T-helper 2 cell treated with Interferon-gamma antibody and Interleukin-4, amounts not matched to agents 5 μg/mL and 100 μg/mL, for 36 hours (primary cell): Measurements from ENCODE around the gene ZCCHC3.
A peak's percentile ranks its signal among the peaks of the same experiment; 100 is the strongest.
"Not testable (repeated sequence)": the region's sequence is repeated elsewhere in the genome, so short reads cannot be mapped to it uniquely, and the experiment has no call there.

Experiments
- DNase-seq: peaks from one replicate; pipeline ENCODE4 v3.0.0; 2021; ENCODE audit warnings: low spot score
- H3K27ac Mint-ChIP-seq: one replicate; pipeline ENCODE4 v1.8.0; 2021; ENCODE audit warnings: mild to moderate bottlenecking, mixed read lengths
- H3K27me3 Mint-ChIP-seq: one replicate; pipeline ENCODE4 v1.8.0; 2021; ENCODE audit warnings: low read depth, mixed read lengths
- H3K36me3 Mint-ChIP-seq: one replicate; pipeline ENCODE4 v1.8.0; 2021; ENCODE audit warnings: low read depth, mixed read lengths
- H3K4me1 Mint-ChIP-seq: one replicate; pipeline ENCODE4 v1.8.0; 2021; ENCODE audit warnings: low read depth, mixed read lengths
- H3K4me3 Mint-ChIP-seq: one replicate; pipeline ENCODE4 v1.8.0; 2022; ENCODE audit warnings: mild to moderate bottlenecking, moderate library complexity, mixed read lengths
- H3K9me3 Mint-ChIP-seq: one replicate; pipeline ENCODE4 v1.8.0; 2021; ENCODE audit warnings: mixed read lengths

Gene ZCCHC3, protein sequence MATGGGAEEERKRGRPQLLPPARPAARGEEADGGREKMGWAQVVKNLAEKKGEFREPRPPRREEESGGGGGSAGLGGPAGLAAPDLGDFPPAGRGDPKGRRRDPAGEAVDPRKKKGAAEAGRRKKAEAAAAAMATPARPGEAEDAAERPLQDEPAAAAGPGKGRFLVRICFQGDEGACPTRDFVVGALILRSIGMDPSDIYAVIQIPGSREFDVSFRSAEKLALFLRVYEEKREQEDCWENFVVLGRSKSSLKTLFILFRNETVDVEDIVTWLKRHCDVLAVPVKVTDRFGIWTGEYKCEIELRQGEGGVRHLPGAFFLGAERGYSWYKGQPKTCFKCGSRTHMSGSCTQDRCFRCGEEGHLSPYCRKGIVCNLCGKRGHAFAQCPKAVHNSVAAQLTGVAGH

DNA sequence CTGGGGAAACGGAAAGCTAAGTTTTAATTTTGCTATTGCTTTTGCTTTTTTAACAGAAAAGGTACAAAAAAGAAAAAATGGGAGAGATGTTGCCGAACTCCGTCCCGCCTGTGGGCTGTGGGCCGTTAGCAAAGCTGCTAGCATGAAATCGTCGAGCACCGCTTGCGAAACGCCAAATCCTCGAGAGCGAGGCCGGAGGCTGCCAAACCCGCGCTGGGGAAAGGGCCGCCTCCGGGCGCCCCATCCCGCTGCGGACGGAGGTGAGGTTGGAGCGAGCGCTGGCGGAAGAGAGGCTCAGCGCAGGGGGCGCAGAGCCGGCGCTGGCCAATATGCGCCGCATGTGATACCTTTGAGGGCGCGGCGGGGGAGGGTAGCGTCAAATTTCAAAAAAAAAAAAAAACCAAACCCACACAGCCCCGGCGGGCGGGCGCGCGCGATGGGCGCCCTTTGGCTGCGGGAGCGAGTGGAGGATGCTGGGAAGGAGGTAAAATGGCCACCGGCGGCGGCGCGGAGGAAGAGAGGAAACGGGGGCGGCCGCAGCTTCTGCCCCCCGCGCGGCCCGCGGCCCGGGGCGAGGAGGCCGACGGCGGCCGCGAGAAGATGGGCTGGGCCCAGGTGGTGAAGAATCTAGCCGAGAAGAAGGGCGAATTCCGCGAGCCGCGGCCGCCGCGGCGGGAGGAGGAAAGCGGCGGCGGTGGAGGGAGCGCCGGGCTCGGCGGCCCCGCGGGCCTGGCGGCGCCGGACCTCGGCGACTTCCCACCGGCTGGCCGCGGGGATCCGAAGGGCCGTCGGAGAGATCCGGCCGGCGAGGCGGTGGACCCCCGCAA, at the start of gene ZCCHC3:
Gene ZCCHC3, plus strand, starts transcription at position 473 of the 827 bp plus-strand sequence. Its CDS starts 17 bp downstream, at position 490.
- Mint-ChIP-seq H3K9me3 (no peaks in the 10 kb centered on the region), H3K4me1 (peaks cover 38% of the 10 kb centered on the region), H3K27ac (peak within 1 kb of the TSS; percentile 100), H3K27me3 (peaks cover 2% of the 10 kb centered on the region), H3K36me3 (peaks cover 35% of the 10 kb centered on the region), H3K4me3 (peak within 1 kb of the TSS; percentile 97)
- DNase-seq: peak; percentile 88

DNA sequence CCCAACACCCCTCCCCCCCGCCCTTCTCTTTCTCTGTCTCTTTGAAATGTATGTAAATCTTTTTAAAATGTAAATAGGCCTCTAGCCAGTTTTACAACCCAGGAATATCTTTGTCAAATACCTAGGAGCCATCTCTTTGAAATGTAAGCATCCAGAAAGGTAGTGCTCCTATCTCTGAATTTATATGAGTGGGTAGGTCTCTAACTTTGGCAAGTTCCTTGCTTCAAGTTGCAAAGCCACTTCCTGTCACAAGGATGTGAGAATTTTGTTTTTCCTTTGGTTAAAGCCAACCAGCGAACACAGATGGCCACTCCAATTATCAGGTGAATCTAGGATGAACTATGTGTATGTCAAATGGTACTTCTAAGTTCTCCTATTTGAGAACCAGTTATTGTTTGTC, 46.0 kb upstream of the ZCCHC3 start:
- Mint-ChIP-seq H3K4me3 (no peak overlapping the region), H3K4me1 (peaks cover 9% of the 10 kb centered on the region), H3K27ac (no peak overlapping the region), H3K36me3 (no peaks in the 10 kb centered on the region), H3K9me3 (no peaks in the 10 kb centered on the region), H3K27me3 (no peaks in the 10 kb centered on the region)
- no peak for DNase-seq

DNA sequence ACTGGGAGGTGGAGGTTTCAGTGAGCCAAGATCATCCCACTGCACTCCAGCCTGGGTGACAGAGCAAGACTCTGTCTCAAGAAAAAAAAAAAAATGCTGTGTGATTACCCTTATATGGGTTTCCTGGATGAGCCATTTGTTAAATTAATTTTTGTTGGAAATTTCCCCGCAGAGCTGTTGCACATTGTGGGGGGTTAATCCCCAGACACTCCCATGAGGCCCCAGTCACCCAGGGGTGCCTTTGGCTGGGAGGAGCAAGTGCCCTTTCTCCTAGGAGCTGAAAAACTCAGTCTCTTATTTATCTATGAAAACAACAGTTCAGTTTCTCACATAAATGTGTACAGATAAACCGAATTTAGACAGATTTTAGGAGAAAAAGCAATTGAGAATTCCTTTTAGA, 44.6 kb upstream of the ZCCHC3 start:
- Mint-ChIP-seq H3K27me3 (no peaks in the 10 kb centered on the region), H3K36me3 (no peaks in the 10 kb centered on the region), H3K4me1 (peaks cover 9% of the 10 kb centered on the region), H3K9me3 (no peaks in the 10 kb centered on the region), H3K4me3 (no peak overlapping the region), H3K27ac (no peak overlapping the region)
- no peak for DNase-seq

DNA sequence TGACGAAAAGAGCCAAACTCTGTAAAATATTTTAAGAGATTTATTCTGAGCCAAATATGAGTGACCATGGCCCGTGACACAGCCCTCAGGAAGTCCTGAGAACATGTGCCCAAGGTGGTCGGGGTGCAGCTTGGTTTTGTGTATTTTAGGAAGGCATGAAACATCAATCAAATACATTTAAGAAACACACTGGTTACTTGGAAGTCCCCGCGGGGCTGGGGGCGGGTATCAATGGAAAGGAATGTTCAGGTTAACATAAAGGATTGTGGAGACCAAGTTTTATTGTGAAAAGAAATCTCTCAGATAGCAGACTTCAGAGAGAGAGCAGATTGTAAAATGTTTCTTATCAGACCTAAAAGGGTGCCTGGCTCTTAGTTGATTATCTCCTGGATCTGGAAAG, 43.9 kb upstream of the ZCCHC3 start:
- not testable (repeated sequence) for H3K4me3 Mint-ChIP-seq, H3K27ac Mint-ChIP-seq, H3K9me3 Mint-ChIP-seq, H3K27me3 Mint-ChIP-seq, H3K36me3 Mint-ChIP-seq, DNase-seq
- peaks cover 13% of the 10 kb centered on the region for H3K4me1 Mint-ChIP-seq

DNA sequence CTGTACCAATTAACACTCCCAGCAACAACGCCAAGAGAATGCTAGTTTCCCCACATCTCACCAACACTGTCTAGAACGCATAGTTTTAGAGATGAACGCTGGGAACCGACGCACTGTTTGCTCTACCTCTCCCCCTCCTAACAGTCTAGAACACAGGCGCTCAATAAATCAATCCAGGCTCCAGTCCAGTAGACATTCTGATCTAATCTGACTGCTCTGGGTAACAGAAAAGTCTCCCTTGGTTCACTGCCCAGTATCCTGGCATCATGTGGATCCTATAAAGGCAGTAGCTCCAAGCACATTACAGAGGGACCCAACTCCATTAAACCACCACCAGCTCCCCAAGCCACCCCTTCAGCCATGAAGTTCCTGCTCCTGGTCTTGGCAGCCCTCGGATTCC, 40.0 kb upstream of the ZCCHC3 start, which contains the start of gene DEFB132:
Gene DEFB132, plus strand, starts transcription at position 306 of the 400 bp plus-strand sequence. Its CDS starts 55 bp downstream, at position 361.
- Mint-ChIP-seq H3K9me3 (no peaks in the 10 kb centered on the region), H3K27ac (peak within 1 kb of the TSS; percentile 39), H3K4me3 (no peak within 1 kb of the TSS), H3K4me1 (peaks cover 13% of the 10 kb centered on the region), H3K27me3 (no peaks in the 10 kb centered on the region), H3K36me3 (no peaks in the 10 kb centered on the region)
- no peak for DNase-seq

DNA sequence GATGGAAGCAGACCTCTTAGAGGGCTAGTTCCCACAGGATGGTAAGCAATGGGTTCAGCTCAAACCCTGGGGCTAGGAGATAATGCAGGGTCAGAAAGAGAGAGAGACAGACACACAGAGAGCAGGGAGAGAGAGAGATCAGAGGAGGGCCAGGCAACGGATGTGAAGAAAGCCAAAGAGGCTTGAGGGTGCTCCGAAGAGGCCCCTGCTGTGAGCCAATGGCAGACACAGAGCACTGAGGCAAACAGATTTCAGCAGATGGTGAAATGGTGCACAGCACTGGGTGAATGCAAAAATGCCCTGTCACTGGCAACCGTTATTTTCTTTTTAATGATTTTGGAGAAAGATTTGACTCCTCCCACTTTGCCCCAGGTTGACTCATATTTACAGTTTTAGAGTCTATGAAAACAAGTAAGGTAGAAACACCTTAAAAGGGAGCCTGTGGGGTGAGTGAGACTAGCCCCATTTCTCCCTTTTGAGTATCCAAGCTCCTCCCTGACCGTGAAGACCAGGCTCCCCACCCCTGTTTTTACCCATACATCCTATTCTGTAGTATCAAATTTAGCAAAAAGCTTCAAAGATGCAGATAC, 39.0 kb upstream of the ZCCHC3 start:
- Mint-ChIP-seq H3K36me3 (no peaks in the 10 kb centered on the region), H3K9me3 (no peaks in the 10 kb centered on the region), H3K27me3 (no peaks in the 10 kb centered on the region), H3K27ac (peak overlapping the region; percentile 39), H3K4me1 (peaks cover 13% of the 10 kb centered on the region), H3K4me3 (peak overlapping the region; percentile 16)
- DNase-seq: no peak

DNA sequence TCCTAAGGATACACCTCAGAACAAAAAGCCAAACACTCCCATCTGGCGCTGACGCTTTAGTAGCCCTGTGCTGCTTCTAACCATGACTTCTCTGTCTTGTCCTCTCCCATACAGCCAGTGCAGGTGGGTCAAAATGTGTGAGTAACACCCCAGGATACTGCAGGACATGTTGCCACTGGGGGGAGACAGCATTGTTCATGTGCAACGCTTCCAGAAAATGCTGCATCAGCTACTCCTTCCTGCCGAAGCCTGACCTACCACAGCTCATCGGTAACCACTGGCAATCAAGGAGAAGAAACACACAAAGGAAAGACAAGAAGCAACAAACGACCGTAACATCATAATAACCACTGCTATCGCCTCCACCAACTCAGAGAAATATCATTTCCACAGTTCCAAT, 38.4 kb upstream of the ZCCHC3 start:
- Mint-ChIP-seq H3K27ac (no peak overlapping the region), H3K9me3 (no peaks in the 10 kb centered on the region), H3K4me1 (peaks cover 13% of the 10 kb centered on the region), H3K36me3 (no peaks in the 10 kb centered on the region), H3K4me3 (no peak overlapping the region), H3K27me3 (no peaks in the 10 kb centered on the region)
- DNase-seq: no peak

DNA sequence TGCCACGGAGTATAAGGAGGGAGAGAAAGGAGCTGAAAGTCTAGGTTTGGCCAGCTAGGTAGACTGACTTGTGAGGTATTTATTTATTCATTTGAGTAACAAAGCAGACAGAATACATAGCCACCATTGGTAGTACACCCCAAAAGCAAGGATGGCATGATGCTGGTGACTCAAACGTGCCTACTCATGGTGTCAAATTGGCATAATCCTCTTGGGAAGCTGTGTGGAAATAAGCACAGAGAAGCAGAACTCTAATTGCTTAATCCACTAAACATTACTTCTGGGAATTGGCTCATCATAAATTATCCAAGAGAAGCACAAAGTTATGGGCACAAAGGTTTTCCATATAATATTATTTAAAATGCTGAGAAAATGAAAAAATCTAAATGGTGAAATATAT, 37.4 kb upstream of the ZCCHC3 start:
- Mint-ChIP-seq H3K4me3 (no peak overlapping the region), H3K4me1 (peaks cover 13% of the 10 kb centered on the region), H3K36me3 (no peaks in the 10 kb centered on the region), H3K9me3 (no peaks in the 10 kb centered on the region), H3K27ac (no peak overlapping the region), H3K27me3 (peaks cover 2% of the 10 kb centered on the region)
- no peak for DNase-seq

DNA sequence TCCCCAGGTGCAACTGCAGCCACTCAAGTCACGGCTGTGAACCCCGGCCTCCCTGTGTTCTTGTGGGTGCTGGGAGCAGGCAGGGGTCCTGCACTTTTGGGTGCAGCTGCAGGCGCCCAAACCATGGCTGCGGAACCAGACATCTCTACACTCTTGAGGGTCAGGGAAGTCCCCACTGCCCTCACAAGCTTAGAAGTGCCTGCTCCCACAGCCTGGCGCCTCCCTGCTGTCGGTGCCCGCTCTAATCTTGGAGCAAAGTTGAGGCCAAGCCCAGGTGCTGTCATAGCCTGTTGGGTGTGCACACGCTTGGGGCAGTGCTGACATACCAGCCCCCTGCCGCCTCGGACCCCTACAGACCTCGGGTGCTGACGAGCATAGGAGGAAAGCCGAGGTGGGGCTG, 33.7 kb upstream of the ZCCHC3 start:
- Mint-ChIP-seq H3K4me1 (peaks cover 18% of the 10 kb centered on the region), H3K36me3 (no peaks in the 10 kb centered on the region), H3K27ac (no peak overlapping the region), H3K9me3 (no peaks in the 10 kb centered on the region), H3K4me3 (no peak overlapping the region), H3K27me3 (peaks cover 10% of the 10 kb centered on the region)
- no peak for DNase-seq

DNA sequence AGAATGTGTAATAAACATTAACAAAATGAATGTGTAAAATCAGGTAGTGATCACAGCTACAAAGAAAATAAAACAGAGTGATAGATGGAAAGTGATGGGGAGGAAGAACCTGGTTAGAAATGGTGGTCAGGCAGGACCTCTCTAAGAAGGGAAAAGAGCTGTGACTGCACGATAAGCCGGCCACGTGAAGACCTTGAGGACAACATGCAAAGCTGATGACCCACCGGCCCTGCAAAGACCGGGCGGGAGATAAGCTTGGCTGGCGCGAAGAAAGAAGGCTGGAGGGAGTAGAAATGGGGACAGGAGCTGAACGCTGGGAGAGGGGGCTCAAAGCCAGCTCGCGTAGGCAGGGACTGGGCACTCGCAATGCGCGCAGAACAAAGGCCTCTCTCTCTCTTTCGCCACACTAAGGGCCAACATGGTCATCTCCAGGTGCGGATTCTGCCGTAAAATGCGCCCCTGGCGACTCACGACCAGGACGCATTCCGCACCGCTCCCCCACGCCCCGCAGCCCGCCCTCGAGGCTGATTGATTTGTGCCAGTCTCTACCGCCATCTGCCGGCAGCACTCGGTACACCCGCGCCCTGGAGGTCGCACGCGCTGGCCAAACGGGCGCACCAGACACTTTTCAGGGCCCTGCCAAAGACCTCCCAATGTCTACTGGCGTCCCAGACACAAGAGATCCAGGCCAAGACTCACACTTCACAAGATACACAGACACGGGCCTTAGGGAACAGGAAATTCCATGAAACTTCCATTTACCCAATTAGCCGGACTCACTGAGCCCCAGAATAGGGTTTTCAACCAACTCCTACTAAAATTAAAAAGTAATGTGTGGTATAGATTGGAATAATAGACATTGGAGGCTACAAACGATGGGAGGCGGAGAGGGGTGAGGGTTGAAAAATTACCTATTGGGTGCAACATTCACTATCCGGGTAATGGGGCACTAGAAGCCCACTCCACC, 30.5 kb upstream of the ZCCHC3 start:
- DNase-seq: peak; percentile 84
- Mint-ChIP-seq H3K27me3 (peaks cover 10% of the 10 kb centered on the region), H3K4me1 (peaks cover 11% of the 10 kb centered on the region), H3K36me3 (no peaks in the 10 kb centered on the region), H3K9me3 (no peaks in the 10 kb centered on the region), H3K27ac (peak overlapping the region; percentile 7), H3K4me3 (peak overlapping the region; percentile 87)

DNA sequence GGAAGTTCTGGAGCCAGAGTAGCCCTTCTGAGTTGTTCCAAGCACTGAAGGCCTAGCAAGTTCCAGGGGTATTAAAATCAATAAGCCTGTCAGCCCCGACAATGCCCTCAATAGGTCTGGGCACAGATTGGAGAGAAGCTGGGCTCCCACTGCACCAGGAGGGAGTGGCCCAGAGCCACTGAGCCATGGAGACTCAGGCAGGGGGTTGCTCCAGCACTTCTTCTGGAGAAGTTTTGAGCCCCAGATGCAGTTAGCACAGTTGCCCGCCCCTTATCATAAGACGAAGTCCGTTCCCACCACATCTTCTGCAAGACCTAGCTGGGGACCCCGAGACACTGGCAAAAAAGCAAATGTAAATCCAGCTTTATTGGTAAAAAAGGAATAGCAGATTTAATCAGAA, 26.9 kb upstream of the ZCCHC3 start:
- no peaks in the 10 kb centered on the region for H3K36me3 Mint-ChIP-seq
- H3K9me3 Mint-ChIP-seq: no peaks in the 10 kb centered on the region
- no peak overlapping the region for H3K27ac Mint-ChIP-seq
- peaks cover 8% of the 10 kb centered on the region for H3K27me3 Mint-ChIP-seq
- peaks cover 11% of the 10 kb centered on the region for H3K4me1 Mint-ChIP-seq
- no peak overlapping the region for H3K4me3 Mint-ChIP-seq
- DNase-seq: no peak

DNA sequence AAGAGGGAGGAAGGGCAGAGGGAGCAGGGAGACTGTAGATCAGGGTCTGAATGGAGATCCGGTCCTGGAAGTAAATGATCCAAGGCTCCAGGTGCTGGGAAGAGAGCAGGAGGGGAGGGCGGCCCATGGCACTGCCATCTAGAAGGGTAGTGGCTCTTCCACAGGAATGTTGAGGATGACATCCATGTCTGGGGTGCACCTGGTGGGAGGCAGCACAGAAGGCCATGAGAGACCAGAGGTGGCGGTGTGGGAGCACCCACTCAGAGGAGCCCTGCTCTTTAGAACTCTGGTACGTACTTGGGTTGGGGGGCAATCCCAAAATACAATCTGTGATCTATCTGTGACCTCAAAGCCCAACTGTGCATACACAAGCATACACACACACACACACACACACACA, 26.3 kb upstream of the ZCCHC3 start:
- Mint-ChIP-seq H3K4me3 (no peak overlapping the region), H3K4me1 (peaks cover 10% of the 10 kb centered on the region), H3K36me3 (peaks cover under 1% of the 10 kb centered on the region), H3K27me3 (peaks cover 8% of the 10 kb centered on the region), H3K9me3 (no peaks in the 10 kb centered on the region), H3K27ac (no peak overlapping the region)
- DNase-seq: no peak

DNA sequence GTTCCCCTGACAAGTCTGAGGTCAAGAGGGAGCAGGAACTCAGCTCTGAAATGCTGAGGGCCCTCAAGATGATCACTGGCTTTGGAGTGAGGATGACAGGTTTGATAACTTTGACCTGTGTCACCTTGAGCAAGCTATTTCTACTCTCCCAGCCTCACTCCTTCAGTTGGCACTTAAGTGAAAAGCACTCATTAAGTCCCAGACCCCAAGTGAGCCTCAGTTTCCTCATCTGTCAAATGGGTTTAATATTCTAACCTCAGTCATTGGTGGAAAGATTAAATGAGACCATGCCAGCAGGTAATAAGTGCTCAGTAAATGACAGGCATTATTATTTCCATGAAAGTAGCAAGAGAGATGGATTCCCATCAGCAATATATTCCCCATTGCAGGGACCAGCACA, 25.8 kb upstream of the ZCCHC3 start:
- Mint-ChIP-seq H3K27ac (no peak overlapping the region), H3K36me3 (peaks cover 4% of the 10 kb centered on the region), H3K4me3 (no peak overlapping the region), H3K9me3 (no peaks in the 10 kb centered on the region), H3K4me1 (peaks cover 6% of the 10 kb centered on the region), H3K27me3 (peaks cover 6% of the 10 kb centered on the region)
- DNase-seq: no peak
